GM12872 (cell line): ENCODE results near the gene MYCBP.

Experiments used
- CTCF ChIP-seq: IDR thresholded peaks from 3 replicates; pipeline ENCODE4 v1.5.1; 2011; ENCODE audit warnings: low read depth, mild to moderate bottlenecking, low read length, moderate library complexity; ENCODE audit not compliant: insufficient read depth

MYCBP gene

GRCh38 chr1:38905985-38906384, 32.8 kb upstream of the MYCBP start:
- TF ChIP-seq CTCF, result no peak

GRCh38 chr1:38899560-38899959, 26.4 kb upstream of the MYCBP start:
- TF ChIP-seq CTCF, result no peak

GRCh38 chr1:38898653-38899230, 25.6 kb upstream of the MYCBP start:
- TF ChIP-seq CTCF, result no peak

GRCh38 chr1:38896169-38896568, 23.0 kb upstream of the MYCBP start:
- no peak for TF ChIP-seq CTCF

- TF ChIP-seq CTCF, result no peak
Measured at GRCh38 chr1:38892976-38893375, 19.8 kb upstream of the MYCBP start.

- 0 out of 3 replicates have a peak, but pooled peaks have one; percentile 15 for TF ChIP-seq CTCF
Measured at GRCh38 chr1:38891753-38892152, 18.6 kb upstream of the MYCBP start.

- TF ChIP-seq CTCF, result no peak
Measured at GRCh38 chr1:38889589-38889988, 16.4 kb upstream of the MYCBP start.
